Stimulated activated CD8-positive, alpha-beta memory T cell treated with anti-CD3 and anti-CD28 coated beads, Interleukin-7, amount 100 ng/mL, for 24 hours (primary cell): ENCODE results near the gene AHNAK2.
"Not testable (repeated sequence)": the region's sequence is repeated elsewhere in the genome, so short reads cannot be mapped to it uniquely, and the experiment has no call there.

Experiments used
- DNase-seq: peaks from one replicate; pipeline ENCODE4 v3.0.0-alpha.2; 2020; ENCODE audit warnings: low read depth

Gene AHNAK2

DNA sequence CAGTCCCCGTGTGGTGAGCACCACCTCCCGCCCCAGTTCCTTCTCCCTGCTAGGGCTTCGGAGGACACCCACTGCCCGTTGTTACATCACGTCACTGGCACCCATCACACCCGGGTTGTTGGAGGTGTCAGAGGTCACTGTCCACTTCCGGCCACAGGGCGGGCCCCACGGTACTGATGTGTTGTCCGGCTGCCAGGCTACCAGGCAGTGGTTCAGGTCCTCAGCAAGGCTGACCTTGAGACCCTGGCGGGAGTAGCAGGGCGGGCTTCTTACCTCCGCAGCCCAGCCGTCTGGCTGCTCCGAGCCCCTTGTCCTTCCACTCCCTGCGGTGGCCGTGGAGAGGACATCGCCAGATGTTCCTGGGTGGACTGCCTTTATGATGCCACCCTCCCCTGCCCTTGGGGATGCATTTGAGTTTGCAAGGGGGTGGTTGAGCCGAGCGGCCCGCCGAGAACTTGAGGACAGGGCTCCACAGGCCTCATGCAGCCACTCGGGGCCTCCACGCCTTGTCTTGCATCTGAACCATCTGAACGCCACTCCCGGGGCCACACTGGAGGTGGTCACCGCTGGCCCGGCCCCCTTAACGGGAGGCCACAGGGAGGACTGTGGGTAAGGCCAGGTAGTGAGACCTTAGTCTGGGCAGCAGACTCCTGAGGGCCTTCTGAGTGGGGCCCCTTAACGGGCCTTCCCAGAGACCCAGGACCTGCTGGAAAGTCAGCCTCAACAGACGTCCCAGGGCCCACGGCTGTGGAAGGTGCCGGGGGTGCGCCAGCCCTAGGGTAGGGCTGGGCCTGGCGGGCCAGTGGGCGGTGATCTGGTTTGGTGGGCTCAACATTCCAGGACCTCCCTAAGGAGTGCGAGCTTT lies 80.6 kb downstream of the AHNAK2 start:
- no peak for DNase-seq

DNA sequence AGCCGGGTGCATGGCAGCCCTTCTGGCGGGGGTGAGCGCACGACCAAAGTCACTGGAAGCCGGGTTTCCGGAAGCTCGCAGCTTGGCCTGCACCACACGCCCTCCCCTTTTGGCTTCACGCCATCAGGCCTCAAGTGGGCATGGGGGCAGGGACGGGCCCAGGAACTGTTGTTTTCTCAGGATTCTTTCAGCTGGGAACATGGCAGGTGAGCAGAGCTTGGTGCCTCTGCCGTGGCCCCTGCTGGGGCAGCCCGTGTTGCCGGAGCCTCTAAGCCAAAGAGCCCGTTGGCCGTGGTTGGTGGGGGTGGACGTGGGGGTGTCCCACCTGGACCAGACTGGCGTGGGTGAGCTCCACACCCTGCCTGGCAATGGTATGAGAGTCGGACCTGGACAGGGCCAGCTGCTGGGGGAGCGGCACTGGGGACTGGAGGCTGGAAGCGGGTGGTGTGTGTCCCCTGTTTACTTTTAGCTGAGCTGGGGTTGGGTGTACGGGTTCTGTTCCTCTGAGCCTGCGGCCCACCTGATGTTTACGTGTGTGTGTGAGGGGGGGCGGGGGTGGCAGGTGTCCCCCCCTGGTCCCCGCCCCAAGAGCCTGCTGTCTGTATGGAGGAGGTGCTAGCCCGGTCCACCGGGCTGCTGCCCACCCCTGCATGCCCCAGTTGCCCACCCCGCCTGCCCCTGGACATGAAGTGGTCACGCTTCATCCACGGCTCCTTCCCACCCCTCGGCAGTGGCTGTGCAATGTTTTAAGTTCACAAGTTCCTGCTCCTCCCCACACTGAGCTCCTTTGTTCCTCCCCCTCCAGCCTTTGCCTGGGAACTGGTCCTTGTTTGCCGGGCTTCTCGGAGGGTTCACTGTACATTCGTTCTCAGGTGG lies 82.2 kb downstream of the AHNAK2 start:
- DNase-seq: no peak

DNA sequence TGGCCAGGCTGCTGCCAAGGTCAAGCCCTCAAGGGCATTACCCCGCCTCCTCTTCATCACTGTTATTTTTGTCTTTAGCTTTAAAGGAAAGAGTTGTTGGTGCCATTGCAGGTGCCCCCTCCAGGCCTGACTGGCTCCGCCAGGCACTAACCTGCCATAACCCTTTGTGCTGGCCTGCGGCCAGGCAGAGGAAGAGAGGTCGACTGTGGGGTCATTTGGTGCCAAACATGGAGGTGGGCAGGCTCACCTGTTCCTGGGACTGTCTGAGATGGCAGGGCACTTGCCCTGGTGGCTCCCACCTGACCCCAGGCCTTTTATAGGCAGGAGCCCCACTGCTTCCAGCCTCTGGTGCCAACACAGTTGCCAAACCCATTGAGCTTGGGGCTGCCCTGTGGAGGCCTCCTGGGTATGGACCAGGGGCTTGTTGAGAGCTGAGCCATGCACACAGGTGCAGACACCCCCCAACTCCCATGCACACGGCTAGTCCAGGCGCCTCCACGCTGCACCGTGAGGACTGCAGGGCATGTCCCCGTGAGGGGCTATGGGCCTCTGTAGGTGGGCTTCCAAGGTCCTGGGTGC lies 82.9 kb downstream of the AHNAK2 start:
- DNase-seq: no peak

DNA sequence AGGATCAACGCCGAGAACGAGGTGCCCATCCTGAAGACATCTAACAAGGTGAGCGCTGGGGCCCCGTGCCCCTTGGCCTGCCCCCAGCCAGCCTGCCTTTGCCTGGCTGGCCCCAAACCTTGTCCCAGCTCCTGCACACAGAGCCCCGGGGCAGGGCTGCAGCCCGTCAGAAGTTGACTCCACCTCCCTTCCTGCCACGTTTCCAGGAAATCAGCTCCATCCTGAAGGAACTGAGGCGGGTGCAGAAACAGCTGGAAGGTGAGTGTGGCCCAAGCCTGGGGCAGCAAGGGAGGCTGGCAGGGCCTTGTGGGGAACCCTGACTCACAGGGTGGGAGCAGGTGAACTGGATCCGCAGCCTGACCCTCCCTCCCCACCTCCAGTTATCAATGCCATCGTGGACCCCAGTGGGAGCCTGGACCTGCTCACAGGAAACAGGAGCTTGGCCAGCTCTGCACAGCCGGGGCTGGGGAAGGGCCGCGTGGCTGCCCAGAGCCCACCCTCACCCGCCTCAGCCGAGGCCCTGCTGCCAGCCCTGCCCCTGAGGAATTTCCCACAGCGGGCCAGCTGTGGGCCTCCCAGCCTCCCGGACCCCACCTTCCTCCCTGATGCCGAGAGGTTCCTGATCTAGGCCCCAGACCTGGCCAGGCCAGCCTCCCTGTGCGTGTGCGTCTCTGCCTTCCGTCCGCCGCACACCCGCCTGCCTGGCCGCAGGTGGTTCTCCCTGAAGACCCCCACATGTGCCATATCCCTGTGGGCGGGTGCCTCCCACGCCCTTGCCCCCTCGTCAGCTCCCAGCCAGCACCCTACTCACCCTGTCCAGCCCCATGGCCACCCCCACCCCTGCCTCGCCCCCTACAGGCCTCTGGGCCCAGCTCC lies 83.6 kb downstream of the AHNAK2 start:
- DNase-seq: no peak

DNA sequence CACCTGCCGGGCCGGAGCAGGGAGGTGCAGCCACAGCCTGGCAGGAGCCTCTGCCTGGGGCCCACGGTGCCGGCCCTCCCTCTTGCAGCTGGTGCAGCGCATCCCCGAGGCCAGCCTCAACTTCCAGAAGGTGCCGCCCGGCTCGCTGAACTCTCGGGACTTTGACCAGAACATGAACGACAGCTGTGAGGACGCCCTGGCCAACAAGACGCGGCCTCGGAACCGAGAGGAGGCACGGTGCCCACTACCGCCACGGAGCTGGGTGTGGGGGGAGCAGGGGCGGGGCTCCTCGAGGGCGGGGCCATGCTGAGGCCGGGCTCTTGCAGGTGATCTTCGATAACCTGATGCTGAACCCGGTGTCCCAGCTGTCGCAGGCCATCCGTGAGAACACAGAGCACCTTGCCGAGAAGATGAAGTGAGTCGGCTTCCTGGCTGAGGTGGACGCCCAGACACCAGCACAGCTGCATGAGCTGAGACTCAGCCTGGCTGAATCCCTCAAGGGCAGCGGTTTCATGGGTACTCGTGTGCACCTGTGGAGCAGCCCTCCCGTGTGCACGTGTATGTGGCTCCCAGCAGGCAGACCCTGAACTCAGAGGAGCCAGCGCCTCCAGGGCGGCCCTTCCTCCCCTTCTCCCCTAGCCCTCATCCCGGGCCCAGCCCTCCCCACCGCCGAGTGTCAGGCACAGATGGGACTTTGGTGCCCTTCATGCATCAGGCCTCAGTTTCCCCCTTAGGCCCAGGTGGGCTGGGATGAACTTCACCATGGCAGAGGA lies 84.6 kb downstream of the AHNAK2 start:
- no peak for DNase-seq

DNA sequence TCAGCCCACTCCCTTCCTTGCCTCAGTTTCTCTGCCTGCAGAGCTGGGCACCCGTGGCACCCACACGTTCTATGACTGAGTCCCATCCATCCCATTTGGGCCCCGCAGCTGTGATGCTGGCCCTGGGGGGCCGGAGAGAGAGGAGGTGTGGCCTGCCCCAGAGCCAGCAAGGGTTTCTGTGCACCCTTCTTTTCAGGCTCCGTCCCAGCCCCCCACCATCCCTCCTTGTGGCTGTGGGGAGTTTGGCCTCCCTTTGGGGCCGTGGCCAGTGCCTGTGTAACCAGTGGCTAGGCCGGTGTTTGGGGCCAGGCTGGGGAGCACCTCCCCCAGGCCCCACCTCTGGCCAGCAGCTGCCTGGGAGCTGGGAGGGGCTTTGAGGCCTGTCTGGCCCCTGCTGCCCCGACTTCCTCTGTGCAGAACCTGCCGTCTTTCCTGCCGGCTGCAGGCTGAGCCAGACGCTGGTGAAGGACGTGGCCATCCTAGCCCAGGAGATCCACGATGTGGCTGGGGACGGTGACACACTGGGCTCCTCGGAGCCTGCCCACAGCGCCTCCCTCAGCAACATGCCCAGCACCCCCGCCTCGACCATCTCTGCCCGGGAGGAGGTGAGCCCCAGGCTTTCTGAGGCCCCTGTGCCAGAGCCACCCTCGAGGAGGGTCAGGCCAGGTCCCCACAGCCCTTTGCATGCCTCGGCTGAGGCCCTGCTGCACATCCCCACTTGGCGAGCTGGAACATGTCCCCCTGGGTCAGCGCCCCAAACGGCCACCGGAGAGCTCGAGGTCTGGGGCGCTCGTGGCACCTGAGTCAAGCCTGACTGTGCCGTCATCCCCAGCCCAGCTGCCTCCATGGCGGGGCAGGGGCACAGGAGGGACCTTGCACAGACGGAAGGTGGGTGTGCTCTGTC lies 85.4 kb downstream of the AHNAK2 start:
- no peak for DNase-seq

DNA sequence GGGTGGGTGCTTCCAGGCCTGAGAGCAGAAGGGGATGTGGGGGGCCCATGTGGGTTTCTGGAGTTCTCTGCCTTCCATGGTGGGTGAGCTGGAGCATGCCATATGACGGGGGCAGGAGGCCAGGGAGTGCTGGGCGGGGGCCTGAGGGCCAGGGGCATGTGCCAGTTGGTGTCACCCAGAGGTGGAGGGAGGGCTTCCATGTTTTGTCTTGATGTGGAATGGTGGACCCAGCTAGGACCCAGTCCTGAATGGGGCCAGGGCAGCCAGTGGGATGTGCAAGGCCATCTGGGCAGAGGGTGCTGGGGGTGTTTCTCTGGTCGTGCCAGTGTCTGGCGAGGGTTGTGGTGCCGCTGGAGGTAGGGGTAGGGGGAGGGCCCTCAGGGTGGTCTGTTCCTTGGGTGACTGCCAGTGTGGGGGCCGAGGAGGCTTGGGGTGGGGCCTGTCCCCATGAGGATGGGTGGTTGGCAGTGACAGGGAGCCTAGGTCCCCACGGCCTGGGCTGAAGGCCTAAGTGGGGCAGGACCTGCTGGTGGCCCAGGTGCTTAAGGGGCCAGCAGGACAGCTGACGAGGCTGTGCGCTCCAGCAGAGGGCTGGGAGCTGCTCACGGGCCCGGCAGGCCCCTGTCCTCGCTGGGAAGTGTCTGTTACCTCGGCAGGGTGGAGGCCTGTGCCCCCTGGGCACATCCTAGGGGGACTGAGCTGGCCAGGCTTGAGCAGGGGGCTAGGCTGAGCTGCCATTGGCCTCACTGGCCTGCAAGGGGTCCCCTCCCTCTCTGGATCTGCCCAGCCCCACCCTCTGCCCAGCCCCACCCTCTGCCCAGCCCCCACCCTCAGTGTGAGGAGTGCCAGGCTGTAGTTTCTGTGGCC lies 86.3 kb downstream of the AHNAK2 start:
- no peak for DNase-seq

DNA sequence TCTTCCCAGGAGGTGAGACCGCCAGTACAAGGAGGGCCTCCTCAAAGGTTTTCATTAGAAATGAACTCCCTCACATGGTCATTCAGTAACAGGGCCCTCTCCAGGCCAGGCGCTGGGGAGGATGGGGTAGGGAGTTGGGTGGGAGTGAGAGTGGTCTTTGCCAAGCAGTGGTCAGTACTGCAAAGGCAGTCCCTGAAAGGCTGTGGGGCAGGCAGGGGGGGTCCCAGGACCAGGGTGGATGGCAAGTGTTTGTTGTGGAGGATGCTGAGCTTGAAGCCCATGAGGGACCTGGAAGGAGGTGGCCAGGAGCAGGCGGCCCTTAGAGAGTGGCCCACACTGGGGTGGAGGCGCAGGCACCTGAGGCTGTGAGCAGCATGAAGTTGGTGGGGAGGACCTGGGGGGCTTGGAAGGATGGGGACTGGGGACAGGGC lies 87.0 kb downstream of the AHNAK2 start:
- DNase-seq: no peak

DNA sequence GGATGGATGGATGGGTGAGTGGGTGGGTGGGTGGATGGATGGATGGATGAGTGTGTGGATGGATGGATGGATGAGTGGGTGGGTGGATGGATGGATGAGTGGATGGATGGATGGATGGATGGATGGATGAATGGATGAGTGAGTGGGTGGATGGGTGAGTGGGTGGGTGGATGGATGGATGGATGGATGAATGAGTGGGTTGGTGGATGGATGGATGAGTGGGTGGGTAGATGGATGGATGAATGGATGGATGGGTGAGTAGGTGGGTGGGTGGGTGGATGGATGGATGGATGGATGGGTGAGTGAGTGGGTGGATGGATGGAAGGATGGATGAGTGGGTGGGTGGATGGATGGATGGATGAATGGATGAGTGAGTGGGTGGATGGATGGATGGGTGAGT lies 87.9 kb downstream of the AHNAK2 start:
- not testable (repeated sequence) for DNase-seq

DNA sequence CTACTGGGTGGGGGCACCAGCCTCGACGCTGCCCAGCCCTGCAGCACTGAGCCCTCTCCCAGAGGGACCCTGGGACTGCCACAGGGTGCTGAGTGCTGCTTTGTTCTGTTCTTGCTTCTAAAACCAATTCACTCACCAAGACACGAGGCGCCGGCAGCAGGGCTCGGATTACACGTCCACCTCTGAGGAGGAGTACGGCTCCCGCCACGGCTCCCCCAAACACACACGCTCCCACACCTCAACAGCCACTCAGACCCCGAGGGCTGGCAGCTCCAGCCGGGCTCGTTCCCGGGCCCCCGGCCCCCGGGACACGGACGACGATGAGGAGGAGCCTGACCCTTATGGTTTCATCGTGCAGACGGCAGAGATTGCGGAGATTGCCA lies 88.8 kb downstream of the AHNAK2 start:
- DNase-seq: no peak

DNA sequence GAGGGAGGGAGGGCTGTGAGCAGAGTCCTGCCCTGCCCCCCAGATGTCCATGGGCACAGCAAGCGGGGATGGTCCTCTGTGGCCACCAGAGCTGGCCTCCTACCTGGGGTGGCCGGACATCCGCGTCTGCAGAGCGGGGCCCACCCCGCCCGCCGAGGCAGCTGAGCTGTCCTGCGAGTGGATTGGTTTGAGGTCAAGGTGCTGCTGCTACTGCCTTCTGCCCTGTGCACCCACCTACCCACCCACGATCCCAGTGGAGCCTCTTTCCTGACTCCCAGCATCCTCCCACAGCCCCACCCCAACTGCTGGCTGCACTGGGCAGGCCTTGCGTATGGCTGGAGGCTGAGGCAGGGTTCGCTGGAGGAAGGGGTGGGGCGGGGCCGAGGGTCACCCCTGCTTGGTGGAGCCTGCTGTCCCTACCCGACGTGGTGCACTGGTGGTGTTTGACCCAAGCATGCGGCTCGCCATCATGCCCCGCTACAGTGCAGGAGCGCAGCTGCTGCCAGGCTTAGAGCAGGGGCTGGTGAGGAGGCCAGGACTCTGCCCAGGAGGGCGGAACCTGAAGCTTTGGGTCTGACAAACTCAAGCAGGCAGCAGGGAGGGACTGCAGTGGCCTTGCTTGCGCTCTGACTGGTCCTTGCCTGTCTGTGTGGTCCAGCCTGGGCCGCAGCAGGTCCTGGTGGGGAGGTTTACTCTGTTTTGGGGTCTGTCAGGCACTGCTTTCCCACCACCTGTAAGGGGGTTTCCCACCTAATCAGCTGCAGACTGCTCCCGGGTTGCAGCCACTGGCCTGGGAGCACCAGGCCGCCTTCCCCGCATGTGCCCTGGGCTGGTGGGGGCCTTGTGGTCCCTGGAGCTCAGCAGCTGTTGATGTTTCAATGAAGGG lies 89.4 kb downstream of the AHNAK2 start:
- no peak for DNase-seq

DNA sequence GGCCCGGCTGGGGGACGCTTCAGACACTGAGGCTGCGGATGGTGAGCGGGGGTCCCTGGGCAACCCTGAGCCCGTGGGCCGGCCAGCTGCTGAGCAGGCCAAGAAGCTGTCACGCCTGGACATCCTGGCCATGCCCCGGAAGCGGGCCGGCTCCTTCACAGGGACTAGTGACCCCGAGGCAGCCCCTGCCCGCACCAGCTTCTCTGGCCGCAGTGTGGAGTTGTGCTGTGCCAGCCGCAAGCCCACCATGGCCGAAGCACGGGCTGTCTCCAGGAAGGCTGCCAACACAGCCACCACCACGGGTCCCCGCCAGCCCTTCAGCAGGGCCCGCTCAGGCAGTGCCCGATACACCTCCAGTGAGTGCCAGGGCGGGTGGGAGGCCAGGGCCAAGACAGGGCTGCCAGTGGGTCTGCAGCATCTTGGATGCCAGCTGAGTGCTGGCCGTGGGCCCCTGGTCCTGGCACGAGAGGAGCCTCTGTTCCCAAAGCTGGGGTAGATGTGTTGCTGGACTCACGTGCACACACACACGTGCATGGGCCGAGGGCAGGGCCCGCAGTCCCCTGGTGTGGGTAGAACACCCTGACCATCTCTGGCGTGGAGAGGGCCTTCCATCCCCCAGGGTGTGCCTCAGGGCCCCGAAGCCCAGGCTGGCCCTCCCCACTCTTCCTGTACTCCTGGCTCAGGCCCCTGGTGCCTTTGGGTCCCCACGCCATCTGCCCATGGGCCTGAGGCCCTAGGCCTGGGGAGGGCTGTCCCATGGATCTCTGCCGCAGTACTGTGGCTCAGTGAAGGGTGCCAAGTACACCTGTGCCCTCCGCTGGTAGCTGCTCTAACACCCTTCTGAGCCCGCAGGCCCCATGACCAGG lies 90.3 kb downstream of the AHNAK2 start:
- no peak for DNase-seq
